ENCODE data around the gene RAP1GAP. TPM values are rescaled to one million over a fixed set of nuclear protein-coding genes. Genes with fewer than 3 reads are reported as not detected.
"Not testable (repeated sequence)": the region's sequence is repeated elsewhere in the genome, so short reads cannot be mapped to it uniquely, and the experiment has no call there.

RAP1GAP gene
- total RNA-seq, 2 donors from 2014 or later, result 29.6 to 36.3 TPM

DNA sequence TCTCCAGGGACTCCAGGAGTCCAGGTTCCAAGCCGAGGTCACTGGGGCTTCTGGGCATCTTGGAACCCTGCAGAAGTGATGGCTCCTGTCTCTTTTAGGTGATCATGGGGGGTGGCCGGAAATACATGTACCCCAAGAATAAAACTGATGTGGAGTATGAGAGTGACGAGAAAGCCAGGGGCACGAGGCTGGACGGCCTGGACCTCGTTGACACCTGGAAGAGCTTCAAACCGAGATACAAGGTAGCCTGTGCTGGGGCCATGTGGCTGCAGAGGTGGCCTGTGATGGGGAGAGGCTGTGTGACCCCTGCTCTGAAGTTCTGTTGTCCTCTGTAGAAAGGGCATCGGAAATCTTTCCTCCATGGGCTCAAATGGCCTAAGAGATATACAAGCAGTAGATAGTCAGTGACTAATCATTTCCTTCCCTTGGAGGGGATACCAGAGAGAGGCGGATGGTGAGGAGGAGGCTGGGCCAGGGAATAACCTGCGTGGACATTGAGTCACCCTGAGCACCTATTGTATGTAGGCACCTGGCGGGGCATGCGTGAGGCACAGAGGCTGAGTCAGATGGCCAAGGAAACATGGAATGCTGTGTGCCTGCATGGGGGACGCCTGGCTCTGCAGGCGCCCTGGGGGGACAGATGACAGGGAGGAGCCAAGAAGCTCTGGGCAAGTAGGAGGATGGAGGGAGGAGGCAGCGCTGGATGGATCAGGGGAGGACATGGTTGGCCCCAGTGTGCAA lies 101.0 kb downstream of the RAP1GAP start:
- H3K4me3 ChIP-seq, result no peak overlapping the region
- intact Hi-C loops (cut with DNase I), result no loop called here
- TF ChIP-seq, protein P1, sequence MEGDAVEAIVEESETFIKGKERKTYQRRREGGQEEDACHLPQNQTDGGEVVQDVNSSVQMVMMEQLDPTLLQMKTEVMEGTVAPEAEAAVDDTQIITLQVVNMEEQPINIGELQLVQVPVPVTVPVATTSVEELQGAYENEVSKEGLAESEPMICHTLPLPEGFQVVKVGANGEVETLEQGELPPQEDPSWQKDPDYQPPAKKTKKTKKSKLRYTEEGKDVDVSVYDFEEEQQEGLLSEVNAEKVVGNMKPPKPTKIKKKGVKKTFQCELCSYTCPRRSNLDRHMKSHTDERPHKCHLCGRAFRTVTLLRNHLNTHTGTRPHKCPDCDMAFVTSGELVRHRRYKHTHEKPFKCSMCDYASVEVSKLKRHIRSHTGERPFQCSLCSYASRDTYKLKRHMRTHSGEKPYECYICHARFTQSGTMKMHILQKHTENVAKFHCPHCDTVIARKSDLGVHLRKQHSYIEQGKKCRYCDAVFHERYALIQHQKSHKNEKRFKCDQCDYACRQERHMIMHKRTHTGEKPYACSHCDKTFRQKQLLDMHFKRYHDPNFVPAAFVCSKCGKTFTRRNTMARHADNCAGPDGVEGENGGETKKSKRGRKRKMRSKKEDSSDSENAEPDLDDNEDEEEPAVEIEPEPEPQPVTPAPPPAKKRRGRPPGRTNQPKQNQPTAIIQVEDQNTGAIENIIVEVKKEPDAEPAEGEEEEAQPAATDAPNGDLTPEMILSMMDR (IDR thresholded peaks at IDR 0.05), result no peak
- DNase-seq, result no peak
- no peaks in the 10 kb centered on the region for H3K27me3 ChIP-seq
- no peaks in the 10 kb centered on the region for H3K36me3 ChIP-seq
- H3K27ac ChIP-seq, result no peak overlapping the region
- H3K9me3 ChIP-seq, result no peaks in the 10 kb centered on the region
- H3K4me1 ChIP-seq, result no peaks in the 10 kb centered on the region
- no peak overlapping the region for H3K9ac ChIP-seq (ENCODE audit: low read depth in 2 of 2, low read length in 2 of 2)

DNA sequence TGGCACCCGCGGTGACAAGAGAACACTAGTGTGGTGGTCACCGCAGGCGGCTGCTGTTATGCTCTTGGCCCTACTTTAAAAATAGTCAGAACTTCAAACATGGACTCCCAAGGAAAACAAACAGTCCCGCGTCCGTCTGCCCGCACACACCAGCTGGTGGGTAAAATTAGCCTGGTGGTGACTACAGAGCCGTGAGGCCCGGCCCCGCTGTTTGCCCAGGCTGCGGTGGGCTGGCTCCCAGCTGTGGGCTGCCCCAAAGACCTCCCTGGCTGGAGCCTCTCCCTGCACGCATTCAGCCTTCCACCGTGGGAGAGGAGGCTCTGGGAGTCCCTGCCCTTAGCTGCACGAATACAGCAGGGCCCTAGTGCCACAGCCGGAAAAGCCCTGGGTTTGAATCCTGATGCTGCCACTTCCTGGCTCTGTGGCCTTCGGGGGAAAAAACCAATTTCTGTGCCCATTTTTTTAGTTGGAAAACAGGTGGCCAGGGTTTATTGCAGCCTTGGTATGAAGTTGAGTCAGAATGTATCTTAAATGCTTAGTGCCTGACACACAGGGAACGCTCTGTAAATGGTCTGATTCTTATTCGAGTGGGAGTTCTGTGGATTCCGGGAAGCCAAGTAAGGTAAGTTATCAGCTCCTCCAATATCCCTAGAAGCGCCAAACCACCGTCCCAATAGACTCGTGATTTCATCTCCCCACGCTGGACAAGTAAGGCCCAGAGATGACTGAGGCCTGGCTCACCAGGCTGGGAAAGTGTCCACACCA lies 101.7 kb downstream of the RAP1GAP start:
- no peaks in the 10 kb centered on the region for H3K9me3 ChIP-seq
- H3K27ac ChIP-seq, result no peak overlapping the region
- TF ChIP-seq, protein P1 (IDR thresholded peaks at IDR 0.05), result no peak
- H3K9ac ChIP-seq (ENCODE audit: low read depth in 2 of 2, low read length in 2 of 2), result no peak overlapping the region
- intact Hi-C loops (cut with DNase I), result no loop called here
- DNase-seq, result no peak
- H3K4me1 ChIP-seq, result no peaks in the 10 kb centered on the region
- H3K36me3 ChIP-seq, result no peaks in the 10 kb centered on the region
- H3K27me3 ChIP-seq, result no peaks in the 10 kb centered on the region
- H3K4me3 ChIP-seq, result no peak overlapping the region

DNA sequence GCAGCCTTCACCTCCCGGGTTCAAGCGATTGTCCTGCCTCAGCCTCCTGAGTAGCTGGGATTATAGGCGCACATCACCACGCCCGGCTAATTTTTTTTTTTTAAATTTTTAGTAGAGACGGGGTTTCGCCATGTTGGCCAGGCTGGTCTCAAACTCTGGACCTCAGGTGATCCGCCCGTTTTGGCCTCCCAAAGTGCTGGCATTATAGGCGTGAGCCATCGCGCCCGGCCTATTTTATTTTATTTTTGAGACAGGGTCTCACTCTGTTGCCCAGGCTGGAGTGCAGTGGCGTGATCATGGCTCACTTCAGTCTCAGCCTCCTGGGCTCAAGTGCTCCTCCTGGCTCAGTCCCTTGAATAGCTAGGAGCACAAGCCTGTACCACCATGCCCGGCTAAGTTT lies 102.8 kb downstream of the RAP1GAP start:
- not testable (repeated sequence) for H3K27ac ChIP-seq

DNA sequence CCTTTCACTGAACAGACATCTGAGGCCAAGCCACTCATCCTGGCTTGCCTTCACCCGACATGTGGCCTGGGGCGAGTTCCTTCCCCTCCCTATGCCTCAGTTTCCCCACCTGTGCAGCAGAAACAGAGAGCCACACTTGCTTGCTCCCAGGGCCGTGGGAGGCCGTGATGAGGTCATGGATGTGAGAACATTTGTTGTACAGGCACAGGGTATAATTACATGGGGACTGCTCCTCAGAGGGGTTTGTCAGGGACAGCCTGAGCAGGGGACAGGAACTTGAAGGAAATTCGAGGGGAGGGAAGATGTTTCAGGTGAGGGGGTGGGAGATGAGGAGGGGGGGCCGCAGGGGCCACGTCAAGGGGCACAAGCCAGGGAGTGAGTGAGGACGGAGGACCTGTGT lies 103.9 kb downstream of the RAP1GAP start:
- no peak overlapping the region for H3K27ac ChIP-seq
- H3K9me3 ChIP-seq, result no peaks in the 10 kb centered on the region
- TF ChIP-seq, protein P1 (IDR thresholded peaks at IDR 0.05), result no peak
- no peak for DNase-seq
- no peaks in the 10 kb centered on the region for H3K27me3 ChIP-seq
- H3K4me3 ChIP-seq, result no peak overlapping the region
- intact Hi-C loops (cut with DNase I), result no loop called here
- no peak overlapping the region for H3K9ac ChIP-seq (ENCODE audit: low read depth in 2 of 2, low read length in 2 of 2)
- H3K36me3 ChIP-seq, result no peaks in the 10 kb centered on the region
- H3K4me1 ChIP-seq, result no peaks in the 10 kb centered on the region

More for the DNA sequence above, 102.8 kb downstream of the RAP1GAP start:
- H3K4me3 ChIP-seq; H3K9ac ChIP-seq (ENCODE audit: low read depth in 2 of 2, low read length in 2 of 2); H3K9me3 ChIP-seq; intact Hi-C loops (cut with DNase I); H3K36me3 ChIP-seq; DNase-seq; H3K4me1 ChIP-seq; H3K27me3 ChIP-seq: not testable (repeated sequence)

DNA sequence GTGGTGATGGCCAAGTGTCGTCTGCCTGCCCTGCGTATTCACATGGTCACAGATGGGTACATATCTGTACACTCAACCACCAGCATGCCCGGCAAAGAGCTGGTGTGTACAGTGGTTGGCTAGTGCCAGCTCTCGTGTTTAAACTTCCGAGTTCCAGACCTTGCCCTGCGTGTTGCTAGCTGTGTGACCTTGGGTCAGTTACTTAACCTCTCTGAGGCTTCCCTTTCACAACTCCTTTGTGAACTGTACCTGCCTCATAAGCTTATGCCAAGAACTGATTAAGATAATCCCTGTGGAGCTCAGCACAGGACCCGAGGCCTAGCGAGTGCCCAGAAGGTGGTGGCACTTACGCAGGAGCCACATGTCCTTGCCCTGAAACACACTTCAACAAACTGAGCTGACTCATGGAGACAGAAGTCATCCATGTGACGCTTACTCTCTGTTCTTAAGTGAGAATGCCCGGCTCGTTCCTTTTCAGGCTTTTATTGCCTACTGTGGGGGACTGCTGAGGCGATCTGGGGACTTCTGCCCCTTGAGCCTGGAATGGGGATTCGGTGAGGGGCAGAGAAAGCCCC lies 104.5 kb downstream of the RAP1GAP start:
- intact Hi-C loops (cut with DNase I), result no loop called here
- H3K9ac ChIP-seq (ENCODE audit: low read depth in 2 of 2, low read length in 2 of 2), result no peak overlapping the region
- DNase-seq, result no peak

More for the DNA sequence above, 104.5 kb downstream of the RAP1GAP start:
- no peak overlapping the region for H3K4me3 ChIP-seq
- H3K9me3 ChIP-seq, result no peaks in the 10 kb centered on the region
- no peaks in the 10 kb centered on the region for H3K36me3 ChIP-seq
- H3K4me1 ChIP-seq, result no peaks in the 10 kb centered on the region
- TF ChIP-seq, protein P1 (IDR thresholded peaks at IDR 0.05), result no peak
- H3K27ac ChIP-seq, result no peak overlapping the region
- no peaks in the 10 kb centered on the region for H3K27me3 ChIP-seq

Data from colonic mucosa (tissue), 4 donors.